ENCODE data around the gene SRSF6.

The SRSF6 gene

DNA sequence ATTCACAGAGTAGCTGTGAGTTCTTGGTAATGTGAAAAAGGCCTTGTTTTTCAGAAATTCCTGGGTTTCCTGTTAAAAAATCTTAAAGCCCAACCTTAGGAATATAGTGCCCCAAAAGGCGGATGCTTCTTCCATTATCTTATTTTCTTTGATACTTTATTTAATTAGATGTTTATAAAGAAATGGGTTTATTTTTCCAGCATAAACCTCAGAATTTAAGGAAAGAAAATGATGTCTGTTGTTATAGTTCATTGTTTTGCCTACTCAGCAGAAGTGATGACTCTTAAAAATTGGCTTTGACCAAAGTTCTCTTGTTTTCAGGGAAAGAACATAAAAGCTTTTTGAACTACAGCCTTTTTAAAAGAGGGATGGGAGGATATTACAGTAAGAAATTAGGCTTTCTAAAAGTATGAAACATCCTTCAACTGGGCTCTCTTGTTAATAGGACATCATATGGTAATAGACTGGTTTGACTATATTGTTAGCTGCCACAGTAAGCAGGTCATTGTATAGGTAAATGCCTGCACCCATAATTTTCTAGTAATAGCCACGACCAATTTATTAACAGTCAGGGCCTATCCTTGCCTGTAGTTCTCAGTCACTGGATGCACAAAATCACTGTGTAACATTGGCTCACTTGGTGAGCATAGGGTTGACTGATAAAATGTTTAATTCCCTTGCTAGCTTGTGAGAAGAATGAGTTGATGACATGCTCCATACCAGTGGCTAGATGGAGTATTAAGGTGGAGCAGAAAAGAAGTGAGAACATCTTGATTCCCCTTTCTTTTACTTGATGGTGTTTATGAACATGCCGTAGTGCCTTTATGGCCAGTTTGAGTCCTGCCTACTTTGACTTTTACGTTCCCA, 5.2 kb downstream of the SRSF6 start:
- no peak for TF ChIP-seq EZH2phosphoT487 (conservative IDR thresholded peaks at IDR 0.05; ENCODE audit: low read length)
- TF ChIP-seq, protein P1, sequence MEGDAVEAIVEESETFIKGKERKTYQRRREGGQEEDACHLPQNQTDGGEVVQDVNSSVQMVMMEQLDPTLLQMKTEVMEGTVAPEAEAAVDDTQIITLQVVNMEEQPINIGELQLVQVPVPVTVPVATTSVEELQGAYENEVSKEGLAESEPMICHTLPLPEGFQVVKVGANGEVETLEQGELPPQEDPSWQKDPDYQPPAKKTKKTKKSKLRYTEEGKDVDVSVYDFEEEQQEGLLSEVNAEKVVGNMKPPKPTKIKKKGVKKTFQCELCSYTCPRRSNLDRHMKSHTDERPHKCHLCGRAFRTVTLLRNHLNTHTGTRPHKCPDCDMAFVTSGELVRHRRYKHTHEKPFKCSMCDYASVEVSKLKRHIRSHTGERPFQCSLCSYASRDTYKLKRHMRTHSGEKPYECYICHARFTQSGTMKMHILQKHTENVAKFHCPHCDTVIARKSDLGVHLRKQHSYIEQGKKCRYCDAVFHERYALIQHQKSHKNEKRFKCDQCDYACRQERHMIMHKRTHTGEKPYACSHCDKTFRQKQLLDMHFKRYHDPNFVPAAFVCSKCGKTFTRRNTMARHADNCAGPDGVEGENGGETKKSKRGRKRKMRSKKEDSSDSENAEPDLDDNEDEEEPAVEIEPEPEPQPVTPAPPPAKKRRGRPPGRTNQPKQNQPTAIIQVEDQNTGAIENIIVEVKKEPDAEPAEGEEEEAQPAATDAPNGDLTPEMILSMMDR (IDR thresholded peaks at IDR 0.05; ENCODE audit: insufficient read depth, low read length, poor library complexity, severe bottlenecking) = no peak
- Histone ChIP-seq H3K4me2 (ENCODE audit: low read depth, low read length, poor library complexity, severe bottlenecking) (no peak overlapping the region), H3K9me2 (replicated peaks; ENCODE audit: insufficient read depth, low read length) (no peaks in the 10 kb centered on the region), H3K4me3 (ENCODE audit: insufficient read depth, low read length, poor library complexity, severe bottlenecking) (no peak overlapping the region), H3K9ac (ENCODE audit: low read length) (no peak overlapping the region), H3K27ac (ENCODE audit: low read depth, low read length) (no peak overlapping the region), H4K20me1 (ENCODE audit: low read depth, low read length) (peaks cover 59% of the 10 kb centered on the region), H3K27me3 (ENCODE audit: low read length) (no peaks in the 10 kb centered on the region), H3F3A (ENCODE audit: insufficient read depth) (peaks cover 66% of the 10 kb centered on the region), H3K79me2 (ENCODE audit: insufficient read depth, low read length) (peaks cover 40% of the 10 kb centered on the region), H2AFZ (ENCODE audit: low read depth, low read length, severe bottlenecking) (no peak overlapping the region), H3K36me3 (ENCODE audit: low read length) (peaks cover 57% of the 10 kb centered on the region), H3K9me3 (ENCODE audit: insufficient read depth, low read length) (no peaks in the 10 kb centered on the region)

- Histone ChIP-seq H3K4me2 (ENCODE audit: low read depth, low read length, poor library complexity, severe bottlenecking) (no peak overlapping the region), H3K36me3 (ENCODE audit: low read length) (peaks cover 57% of the 10 kb centered on the region), H3K9me3 (ENCODE audit: insufficient read depth, low read length) (no peaks in the 10 kb centered on the region), H3K4me3 (ENCODE audit: insufficient read depth, low read length, poor library complexity, severe bottlenecking) (no peak overlapping the region), H3K27me3 (ENCODE audit: low read length) (no peaks in the 10 kb centered on the region), H3K27ac (ENCODE audit: low read depth, low read length) (no peak overlapping the region), H3F3A (ENCODE audit: insufficient read depth) (peaks cover 66% of the 10 kb centered on the region), H4K20me1 (ENCODE audit: low read depth, low read length) (peaks cover 59% of the 10 kb centered on the region), H3K9me2 (replicated peaks; ENCODE audit: insufficient read depth, low read length) (no peaks in the 10 kb centered on the region), H3K79me2 (ENCODE audit: insufficient read depth, low read length) (peaks cover 36% of the 10 kb centered on the region), H2AFZ (ENCODE audit: low read depth, low read length, severe bottlenecking) (no peak overlapping the region), H3K9ac (ENCODE audit: low read length) (no peak overlapping the region)
- TF ChIP-seq EZH2phosphoT487 (conservative IDR thresholded peaks at IDR 0.05; ENCODE audit: low read length) = no peak
- TF ChIP-seq, protein P1 (IDR thresholded peaks at IDR 0.05; ENCODE audit: insufficient read depth, low read length, poor library complexity, severe bottlenecking) = no peak
Observed at GRCh38 chr20:43463527-43464218, 6.0 kb downstream of the SRSF6 start.

- no peak overlapping the region for H3K4me2 ChIP-seq (ENCODE audit: low read depth, low read length, poor library complexity, severe bottlenecking)
- peaks cover 52% of the 10 kb centered on the region for H4K20me1 ChIP-seq (ENCODE audit: low read depth, low read length)
- H3K79me2 ChIP-seq (ENCODE audit: insufficient read depth, low read length) = peaks cover 30% of the 10 kb centered on the region
- H2AFZ ChIP-seq (ENCODE audit: low read depth, low read length, severe bottlenecking) = no peak overlapping the region
- H3K4me3 ChIP-seq (ENCODE audit: insufficient read depth, low read length, poor library complexity, severe bottlenecking) = no peak overlapping the region
- TF ChIP-seq, protein P1 (IDR thresholded peaks at IDR 0.05; ENCODE audit: insufficient read depth, low read length, poor library complexity, severe bottlenecking) = no peak
- no peak for TF ChIP-seq EZH2phosphoT487 (conservative IDR thresholded peaks at IDR 0.05; ENCODE audit: low read length)
- no peak overlapping the region for H3K27ac ChIP-seq (ENCODE audit: low read depth, low read length)
- no peaks in the 10 kb centered on the region for H3K9me2 ChIP-seq (replicated peaks; ENCODE audit: insufficient read depth, low read length)
- no peaks in the 10 kb centered on the region for H3K27me3 ChIP-seq (ENCODE audit: low read length)
- H3K36me3 ChIP-seq (ENCODE audit: low read length) = peaks cover 52% of the 10 kb centered on the region
- no peaks in the 10 kb centered on the region for H3K9me3 ChIP-seq (ENCODE audit: insufficient read depth, low read length)
- peaks cover 64% of the 10 kb centered on the region for H3F3A ChIP-seq (ENCODE audit: insufficient read depth)
- H3K9ac ChIP-seq (ENCODE audit: low read length) = no peak overlapping the region
Observed at GRCh38 chr20:43464219-43464790, 6.6 kb downstream of the SRSF6 start.
